Aorta (tissue), 5 donors: ENCODE measurements around the gene NAALADL2. TPM values are rescaled to one million over a fixed set of nuclear protein-coding genes. Genes with fewer than 3 reads are reported as not detected.
A peak's percentile ranks its signal among the peaks of the same experiment; 100 is the strongest.

ENCODE experiments used
- ATAC-seq: fragments of 200-7000 bp; cut with Tn5 transposase; one replicate; pipeline ENCODE4 v1.9.1; 2022; ENCODE audit warnings: moderate library complexity; ENCODE audit not compliant: low FRiP score
- DNase-seq, 2 donors: peaks; one replicate each; pipeline ENCODE4 v3.0.0-alpha.2; 2020
- H3K27ac ChIP-seq, 2 donors: one replicate each; pipeline ENCODE4 v1.5.1; 2013; ENCODE audit warnings: low read length in 2 of 2, mild to moderate bottlenecking in 2 of 2, moderate library complexity in 2 of 2, control low read depth in 1 of 2, inconsistent platforms in 1 of 2, low read depth in 1 of 2
- H3K27me3 ChIP-seq, 2 donors: one replicate each; pipeline ENCODE4 v1.6.1; 2013; ENCODE audit warnings: control low read depth in 1 of 2, low read length in 1 of 2, mild to moderate bottlenecking in 1 of 2, moderate library complexity in 1 of 2; ENCODE audit not compliant: insufficient read depth in 2 of 2, control insufficient read depth in 1 of 2
- H3K36me3 ChIP-seq, 2 donors: one replicate each; pipeline ENCODE4 v1.6.1; 2013; ENCODE audit warnings: control low read depth in 1 of 2, low read length in 1 of 2, mild to moderate bottlenecking in 1 of 2; ENCODE audit not compliant: insufficient read depth in 2 of 2, control insufficient read depth in 1 of 2
- H3K4me1 ChIP-seq, 2 donors: one replicate each; pipeline ENCODE4 v1.6.1; 2013; ENCODE audit warnings: low read length in 2 of 2, control low read depth in 1 of 2, mild to moderate bottlenecking in 1 of 2, moderate library complexity in 1 of 2; ENCODE audit not compliant: insufficient read depth in 2 of 2, control insufficient read depth in 1 of 2
- H3K4me3 ChIP-seq, 2 donors: one replicate each; pipeline ENCODE4 v1.5.1; 2013; ENCODE audit warnings: low read length in 2 of 2, control low read depth in 1 of 2, mild to moderate bottlenecking in 1 of 2
- H3K9me3 ChIP-seq: one replicate; pipeline ENCODE4 v1.6.1; 2013; ENCODE audit warnings: mild to moderate bottlenecking, low read length; ENCODE audit not compliant: control insufficient read depth
- WGBS, 2 donors: extraction: QIAGEN DNeasy Blood & Tissue Kit; methylation state at CpG; one replicate each; pipeline ENCODE4 v1.1.7; 2013; 5-methylcytosine and 5-hydroxymethylcytosine counted together
- intact Hi-C, 2 donors: fragments of 100-400 bp; cut with DNase I; formaldehyde crosslinking; loops; one replicate each; pipeline versions ENCODE4 v1.14.2 to v1.15.0; 2022
- polyA plus RNA-seq, 2 donors: library from polyadenylated mRNA; stranded (reverse); fragments of 200-250 nt; gene quantifications; one replicate each; pipeline ENCODE4 v1.2.3, GENCODE V29; 2013
- total RNA-seq, 2 donors: library from RNA; stranded (reverse); fragmentation: NEBNext Ultra II Directional; extraction: Animal tissue kit (Norgen Biotek cat#: 25700); gene quantifications; one replicate each; pipeline ENCODE4 v1.2.1, GENCODE V29; 2021
- donor health status: healthy with polysubstance abuse.
- donor health status: Bipolar disorder and iron deficiency.
- donor health status: DM: no; HTN: no; CAD: no.
- donor health status: DM: no; HTN: no; CAD: no.
- donor health status: DM: yes; HTN: yes; CAD: no.

Gene NAALADL2
- total and polyA plus RNA-seq, 4 donors, result 4.3 to 29.8 (median 11.9) TPM

- Histone ChIP-seq H3K36me3 (no peaks in the 10 kb centered on the region), H3K27me3 (no peaks in the 10 kb centered on the region), H3K4me1 (peaks cover 3 to 4% of the 10 kb centered on the region in 2 donors), H3K4me3 (no peak overlapping the region), H3K9me3 (no peaks in the 10 kb centered on the region), H3K27ac (no peak overlapping the region)
- DNase-seq, result no peak
- 97 to 98% methylated on average over 2 of the region's 2 CpGs for WGBS, 2 donors
- intact Hi-C loops, result no loop called here
- no peak for ATAC-seq
Observed at GRCh38 chr3:175337631-175338030, 478.5 kb downstream of the NAALADL2 start.

- H3K27ac ChIP-seq, result peak overlapping the region in 1 of 2 donors; percentile 68
- intact Hi-C loops, result no loop called here
- no peaks in the 10 kb centered on the region for H3K36me3 ChIP-seq
- H3K4me3 ChIP-seq, result no peak overlapping the region
- H3K9me3 ChIP-seq, result no peaks in the 10 kb centered on the region
- DNase-seq (peak in 1 of 2 donors; percentile 50), ATAC-seq (peak; percentile 65)
- H3K4me1 ChIP-seq, result peaks cover 3 to 4% of the 10 kb centered on the region in 2 donors
- WGBS, 2 donors, result 12 to 14% methylated on average over 7 of the region's 7 CpGs
- no peaks in the 10 kb centered on the region for H3K27me3 ChIP-seq
Observed at GRCh38 chr3:175338775-175339535, 479.8 kb downstream of the NAALADL2 start.

- 94% methylated on average over 2 of the region's 2 CpGs for WGBS, 2 donors
- H3K4me3 ChIP-seq, result no peak overlapping the region
- ATAC-seq (no peak), DNase-seq (no peak)
- H3K9me3 ChIP-seq, result no peaks in the 10 kb centered on the region
- no peaks in the 10 kb centered on the region for H3K27me3 ChIP-seq
- intact Hi-C loops, result no loop called here
- H3K36me3 ChIP-seq, result no peaks in the 10 kb centered on the region
- no peak overlapping the region for H3K27ac ChIP-seq
- H3K4me1 ChIP-seq, result peaks cover 3 to 4% of the 10 kb centered on the region in 2 donors
Observed at GRCh38 chr3:175340338-175341015, 481.3 kb downstream of the NAALADL2 start.

- WGBS, 2 donors, result 89 to 91% methylated on average over 3 of the region's 3 CpGs
Observed at GRCh38 chr3:175342196-175342595, 483.1 kb downstream of the NAALADL2 start.

GRCh38 chr3:175343946-175344345 lies 484.8 kb downstream of the NAALADL2 start:
- ATAC-seq (no peak), DNase-seq (no peak)
- no peak overlapping the region for H3K27ac ChIP-seq
- H3K9me3 ChIP-seq, result no peaks in the 10 kb centered on the region
- no peaks in the 10 kb centered on the region for H3K36me3 ChIP-seq
- no peaks in the 10 kb centered on the region for H3K4me1 ChIP-seq
- 42 to 96% methylated on average over 3 of the region's 3 CpGs for WGBS, 2 donors
- no peaks in the 10 kb centered on the region for H3K27me3 ChIP-seq
- H3K4me3 ChIP-seq, result no peak overlapping the region
- intact Hi-C loops, result no loop called here

More at GRCh38 chr3:175342196-175342595, 483.1 kb downstream of the NAALADL2 start:
- Histone ChIP-seq H3K4me3 (no peak overlapping the region), H3K4me1 (peaks cover 3 to 4% of the 10 kb centered on the region in 2 donors), H3K27me3 (no peaks in the 10 kb centered on the region), H3K36me3 (no peaks in the 10 kb centered on the region), H3K9me3 (no peaks in the 10 kb centered on the region), H3K27ac (no peak overlapping the region)
- DNase-seq (no peak), ATAC-seq (no peak)
- intact Hi-C loops, result no loop called here

GRCh38 chr3:175346573-175347356 lies 487.6 kb downstream of the NAALADL2 start:
- WGBS, 2 donors, result 50 to 54% methylated on average over 8 of the region's 8 CpGs
- DNase-seq (peak; percentile 73 to 78), ATAC-seq (peak; percentile 87)
- H3K4me3 ChIP-seq, result no peak overlapping the region
- peaks cover 0 to 2% of the 10 kb centered on the region in 2 donors for H3K4me1 ChIP-seq
- H3K27ac ChIP-seq, result no peak overlapping the region
- intact Hi-C loops, result no loop called here
- H3K9me3 ChIP-seq, result no peaks in the 10 kb centered on the region
- H3K36me3 ChIP-seq, result no peaks in the 10 kb centered on the region
- H3K27me3 ChIP-seq, result no peaks in the 10 kb centered on the region

- H3K4me1 ChIP-seq, result peaks cover 0 to 2% of the 10 kb centered on the region in 2 donors
- H3K4me3 ChIP-seq, result no peak overlapping the region
- ATAC-seq, result no peak
- WGBS, 2 donors, result 97 to 98% methylated on average over 2 of the region's 2 CpGs
- DNase-seq, result no peak
- H3K36me3 ChIP-seq, result no peaks in the 10 kb centered on the region
- no peaks in the 10 kb centered on the region for H3K9me3 ChIP-seq
- intact Hi-C loops, result no loop called here
- no peak overlapping the region for H3K27ac ChIP-seq
- no peaks in the 10 kb centered on the region for H3K27me3 ChIP-seq
Observed at GRCh38 chr3:175349168-175349567, 490.0 kb downstream of the NAALADL2 start.

GRCh38 chr3:175355801-175356335 lies 496.7 kb downstream of the NAALADL2 start:
- intact Hi-C loops, result no loop called here
- Histone ChIP-seq H3K9me3 (no peaks in the 10 kb centered on the region), H3K36me3 (no peaks in the 10 kb centered on the region), H3K27me3 (no peaks in the 10 kb centered on the region), H3K4me1 (no peaks in the 10 kb centered on the region), H3K27ac (no peak overlapping the region), H3K4me3 (no peak overlapping the region)
- no peak for ATAC-seq
- DNase-seq, result no peak
- 87 to 95% methylated on average over 3 of the region's 3 CpGs for WGBS, 2 donors
